ENCODE data around the gene OPN3.

OPN3 gene

GRCh38 chr1:241658081-241658793 is 18.1 kb upstream of the OPN3 start:
- Histone ChIP-seq H3K4me1 (no peaks in the 10 kb centered on the region), H2AFZ (no peak overlapping the region), H3K27ac (no peak overlapping the region), H3K9ac (no peak overlapping the region), H3K4me3 (ENCODE audit: low read depth, low read length) (no peak overlapping the region), H3K79me2 (no peaks in the 10 kb centered on the region), H3K9me3 (ENCODE audit: control insufficient read depth, low read length) (no peaks in the 10 kb centered on the region), H3K27me3 (ENCODE audit: control insufficient read depth, insufficient read depth, low read length) (no peaks in the 10 kb centered on the region), H3K4me2 (ENCODE audit: low read length) (no peak overlapping the region), H3K36me3 (ENCODE audit: control insufficient read depth, insufficient read depth, low read length) (no peaks in the 10 kb centered on the region)
- TF ChIP-seq CTCF (IDR thresholded peaks at IDR 0.05): no peak

GRCh38 chr1:241654641-241655040 is 14.5 kb upstream of the OPN3 start:
- Histone ChIP-seq H3K4me1 (no peaks in the 10 kb centered on the region), H3K9ac (no peak overlapping the region), H3K27ac (no peak overlapping the region), H3K4me2 (ENCODE audit: low read length) (no peak overlapping the region), H3K27me3 (ENCODE audit: control insufficient read depth, insufficient read depth, low read length) (no peaks in the 10 kb centered on the region), H3K4me3 (ENCODE audit: low read depth, low read length) (no peak overlapping the region), H3K79me2 (no peaks in the 10 kb centered on the region), H3K9me3 (ENCODE audit: control insufficient read depth, low read length) (no peaks in the 10 kb centered on the region), H3K36me3 (ENCODE audit: control insufficient read depth, insufficient read depth, low read length) (no peaks in the 10 kb centered on the region), H2AFZ (no peak overlapping the region)
- TF ChIP-seq CTCF (IDR thresholded peaks at IDR 0.05): no peak

- Histone ChIP-seq H3K9ac (no peak overlapping the region), H2AFZ (no peak overlapping the region), H3K4me2 (ENCODE audit: low read length) (no peak overlapping the region), H3K4me3 (ENCODE audit: low read depth, low read length) (no peak overlapping the region), H3K36me3 (ENCODE audit: control insufficient read depth, insufficient read depth, low read length) (no peaks in the 10 kb centered on the region), H3K9me3 (ENCODE audit: control insufficient read depth, low read length) (no peaks in the 10 kb centered on the region), H3K4me1 (no peaks in the 10 kb centered on the region), H3K27me3 (ENCODE audit: control insufficient read depth, insufficient read depth, low read length) (no peaks in the 10 kb centered on the region), H3K27ac (no peak overlapping the region), H3K79me2 (no peaks in the 10 kb centered on the region)
- no peak for TF ChIP-seq CTCF (IDR thresholded peaks at IDR 0.05)
Measured at GRCh38 chr1:241654019-241654418, 13.8 kb upstream of the OPN3 start.

GRCh38 chr1:241652012-241652411 is 11.8 kb upstream of the OPN3 start, which contains the start of gene WDR64:
Gene WDR64 (plus strand): TSS chr1:241652281. CDS start chr1:241652485, 204 bp downstream.
- no peaks in the 10 kb centered on the region for H3K9me3 ChIP-seq (ENCODE audit: control insufficient read depth, low read length)
- TF ChIP-seq CTCF (IDR thresholded peaks at IDR 0.05): no peak

GRCh38 chr1:241648159-241648558 is 8.0 kb upstream of the OPN3 start:
- no peaks in the 10 kb centered on the region for H3K27me3 ChIP-seq (ENCODE audit: control insufficient read depth, insufficient read depth, low read length)
- no peak overlapping the region for H3K4me3 ChIP-seq (ENCODE audit: low read depth, low read length)
- TF ChIP-seq CTCF (IDR thresholded peaks at IDR 0.05): no peak
- no peak overlapping the region for H3K27ac ChIP-seq
- H3K4me1 ChIP-seq: no peaks in the 10 kb centered on the region
- no peak overlapping the region for H3K9ac ChIP-seq
- no peak overlapping the region for H3K4me2 ChIP-seq (ENCODE audit: low read length)
- H2AFZ ChIP-seq: no peak overlapping the region
- no peaks in the 10 kb centered on the region for H3K79me2 ChIP-seq
- H3K9me3 ChIP-seq (ENCODE audit: control insufficient read depth, low read length): no peaks in the 10 kb centered on the region
- H3K36me3 ChIP-seq (ENCODE audit: control insufficient read depth, insufficient read depth, low read length): no peaks in the 10 kb centered on the region

More at GRCh38 chr1:241652012-241652411, 11.8 kb upstream of the OPN3 start, which contains the start of gene WDR64:
- Histone ChIP-seq H3K27ac (no peak within 1 kb of the TSS), H3K79me2 (no peaks in the 10 kb centered on the region), H3K36me3 (ENCODE audit: control insufficient read depth, insufficient read depth, low read length) (no peaks in the 10 kb centered on the region), H3K27me3 (ENCODE audit: control insufficient read depth, insufficient read depth, low read length) (no peaks in the 10 kb centered on the region), H3K4me3 (ENCODE audit: low read depth, low read length) (no peak within 1 kb of the TSS), H3K9ac (no peak within 1 kb of the TSS), H3K4me1 (no peaks in the 10 kb centered on the region), H2AFZ (no peak within 1 kb of the TSS), H3K4me2 (ENCODE audit: low read length) (no peak within 1 kb of the TSS)

Measured in parathyroid adenoma (tissue), 2 donors.